ENCODE data around the gene NPEPL1. TPM values are rescaled to one million over a fixed set of nuclear protein-coding genes. Genes with fewer than 3 reads are reported as not detected.

The NPEPL1 gene
- total and polyA plus RNA-seq, 9 donors, result 6.2 to 41.0 (median 33.9) TPM

DNA sequence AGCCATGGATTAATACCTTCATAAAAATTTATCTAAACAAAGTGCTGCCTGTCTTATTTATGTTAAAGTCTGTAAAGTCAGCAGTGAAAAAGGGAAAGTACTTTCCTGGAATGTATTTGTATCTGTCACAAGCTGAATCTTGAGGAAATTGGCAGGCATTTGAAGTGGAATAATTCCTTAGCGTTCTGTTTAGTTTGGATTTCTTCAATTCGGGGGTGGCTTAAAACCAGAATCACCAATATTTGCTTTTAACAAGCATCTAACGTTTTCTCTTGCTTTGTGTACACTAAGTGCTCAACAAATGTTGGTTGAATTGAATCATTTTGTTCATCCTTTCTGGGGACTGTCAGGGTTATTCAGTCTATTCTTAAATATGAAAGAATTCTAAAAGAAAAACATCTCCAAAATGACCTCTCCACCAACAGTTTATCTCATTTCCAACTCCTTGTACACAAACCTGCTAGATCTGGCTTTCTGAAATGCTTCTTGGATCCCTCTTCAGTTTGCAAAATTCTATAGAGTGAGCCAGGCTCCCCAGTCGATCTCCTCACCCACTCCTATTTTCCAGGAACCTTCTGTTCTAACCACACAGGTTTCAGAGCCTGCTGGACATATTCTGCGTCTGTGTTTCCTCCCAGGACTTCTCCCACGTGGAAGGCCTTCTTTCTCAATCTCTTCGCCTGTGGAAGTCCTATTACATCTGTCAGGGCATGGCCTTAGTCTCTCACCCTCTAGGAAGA is 2.0 kb upstream of the NPEPL1 start:
- H3K4me1 ChIP-seq (ENCODE audit: insufficient read depth), result peaks cover 19% of the 10 kb centered on the region
- no peaks in the 10 kb centered on the region for H3K36me3 ChIP-seq
- peak overlapping the region in 1 of 2 donors; percentile 88 for H3K27ac ChIP-seq
- H3K9me3 ChIP-seq, result no peaks in the 10 kb centered on the region
- intact Hi-C loops (cut with DNase I), result loop anchor here in 1 of 4 donors (5.0 kb wide), 1 partner anchor 38 kb away; the partner anchor contains the start of gene STX16
- peak in 3 of 5 donors; percentile 34 to 60 (median 46) for DNase-seq
- TF ChIP-seq EP300 (IDR thresholded peaks at IDR 0.05), result peak; percentile 13
- TF ChIP-seq POLR2A (IDR thresholded peaks at IDR 0.05), result no peak
- H3K27me3 ChIP-seq, result no peaks in the 10 kb centered on the region
- H3K4me3 ChIP-seq, result no peak overlapping the region
- 9 to 11% (median 10%) methylated on average over 7 of the region's 7 CpGs for WGBS, 3 donors

DNA sequence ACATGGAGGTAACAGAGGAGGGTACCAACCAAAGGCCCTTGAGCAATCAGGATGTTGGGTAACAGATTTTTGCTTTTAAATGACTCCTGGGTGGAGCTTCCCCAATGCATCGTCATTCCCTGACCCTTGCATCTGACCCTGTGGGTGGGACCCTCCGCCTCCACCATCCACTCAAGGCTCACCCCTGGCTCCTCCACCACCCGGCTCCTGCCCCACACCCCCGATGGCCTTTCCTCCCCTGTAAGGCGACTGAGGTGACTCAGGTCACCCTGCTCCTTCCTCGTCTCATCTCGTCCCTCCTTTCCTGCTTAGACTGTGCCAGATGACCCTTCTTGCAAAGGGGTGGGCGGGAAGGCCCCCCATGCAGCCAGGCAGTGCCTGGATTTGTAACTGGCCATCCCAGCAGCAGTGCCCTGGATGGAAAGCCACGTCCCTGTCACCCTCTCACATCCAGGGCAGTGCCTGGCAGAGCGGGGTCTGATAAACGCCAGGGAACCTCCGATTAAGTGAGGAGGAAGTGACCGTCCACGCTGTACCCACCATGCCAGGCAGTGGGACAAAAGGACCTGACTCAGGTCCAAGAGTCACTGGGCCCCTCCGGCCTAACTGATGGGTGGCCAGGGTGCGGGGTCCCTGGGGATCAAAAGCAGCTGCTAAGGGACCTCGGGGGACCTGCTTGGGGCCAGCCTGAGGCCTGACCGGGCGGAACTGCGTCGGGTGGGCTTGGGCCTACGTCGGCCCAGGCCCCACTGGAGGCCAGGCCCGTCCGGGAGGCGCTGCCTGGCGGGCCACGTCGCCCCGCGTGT is 624 bp upstream of the NPEPL1 start:
- Histone ChIP-seq H3K27me3 (no peaks in the 10 kb centered on the region), H3K4me3 (no peak overlapping the region), H3K27ac (peak overlapping the region; percentile 88 to 93), H3K4me1 (ENCODE audit: insufficient read depth) (peaks cover 19% of the 10 kb centered on the region), H3K9me3 (no peaks in the 10 kb centered on the region), H3K36me3 (no peaks in the 10 kb centered on the region)
- DNase-seq, result peak; percentile 45 to 70 (median 59)
- WGBS, 3 donors, result 63 to 72% (median 70%) methylated on average over 30 to 31 of the region's 31 CpGs
- intact Hi-C loops (cut with DNase I), result loop anchor here in 1 of 4 donors (5.0 kb wide), 1 partner anchor 40 kb away; the partner anchor contains the start of gene STX16
- TF ChIP-seq POLR2A (IDR thresholded peaks at IDR 0.05) (no peak), EP300 (IDR thresholded peaks at IDR 0.05) (no peak)
- TF ChIP-seq, protein P1, sequence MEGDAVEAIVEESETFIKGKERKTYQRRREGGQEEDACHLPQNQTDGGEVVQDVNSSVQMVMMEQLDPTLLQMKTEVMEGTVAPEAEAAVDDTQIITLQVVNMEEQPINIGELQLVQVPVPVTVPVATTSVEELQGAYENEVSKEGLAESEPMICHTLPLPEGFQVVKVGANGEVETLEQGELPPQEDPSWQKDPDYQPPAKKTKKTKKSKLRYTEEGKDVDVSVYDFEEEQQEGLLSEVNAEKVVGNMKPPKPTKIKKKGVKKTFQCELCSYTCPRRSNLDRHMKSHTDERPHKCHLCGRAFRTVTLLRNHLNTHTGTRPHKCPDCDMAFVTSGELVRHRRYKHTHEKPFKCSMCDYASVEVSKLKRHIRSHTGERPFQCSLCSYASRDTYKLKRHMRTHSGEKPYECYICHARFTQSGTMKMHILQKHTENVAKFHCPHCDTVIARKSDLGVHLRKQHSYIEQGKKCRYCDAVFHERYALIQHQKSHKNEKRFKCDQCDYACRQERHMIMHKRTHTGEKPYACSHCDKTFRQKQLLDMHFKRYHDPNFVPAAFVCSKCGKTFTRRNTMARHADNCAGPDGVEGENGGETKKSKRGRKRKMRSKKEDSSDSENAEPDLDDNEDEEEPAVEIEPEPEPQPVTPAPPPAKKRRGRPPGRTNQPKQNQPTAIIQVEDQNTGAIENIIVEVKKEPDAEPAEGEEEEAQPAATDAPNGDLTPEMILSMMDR (IDR thresholded peaks at IDR 0.05), result no peak

DNA sequence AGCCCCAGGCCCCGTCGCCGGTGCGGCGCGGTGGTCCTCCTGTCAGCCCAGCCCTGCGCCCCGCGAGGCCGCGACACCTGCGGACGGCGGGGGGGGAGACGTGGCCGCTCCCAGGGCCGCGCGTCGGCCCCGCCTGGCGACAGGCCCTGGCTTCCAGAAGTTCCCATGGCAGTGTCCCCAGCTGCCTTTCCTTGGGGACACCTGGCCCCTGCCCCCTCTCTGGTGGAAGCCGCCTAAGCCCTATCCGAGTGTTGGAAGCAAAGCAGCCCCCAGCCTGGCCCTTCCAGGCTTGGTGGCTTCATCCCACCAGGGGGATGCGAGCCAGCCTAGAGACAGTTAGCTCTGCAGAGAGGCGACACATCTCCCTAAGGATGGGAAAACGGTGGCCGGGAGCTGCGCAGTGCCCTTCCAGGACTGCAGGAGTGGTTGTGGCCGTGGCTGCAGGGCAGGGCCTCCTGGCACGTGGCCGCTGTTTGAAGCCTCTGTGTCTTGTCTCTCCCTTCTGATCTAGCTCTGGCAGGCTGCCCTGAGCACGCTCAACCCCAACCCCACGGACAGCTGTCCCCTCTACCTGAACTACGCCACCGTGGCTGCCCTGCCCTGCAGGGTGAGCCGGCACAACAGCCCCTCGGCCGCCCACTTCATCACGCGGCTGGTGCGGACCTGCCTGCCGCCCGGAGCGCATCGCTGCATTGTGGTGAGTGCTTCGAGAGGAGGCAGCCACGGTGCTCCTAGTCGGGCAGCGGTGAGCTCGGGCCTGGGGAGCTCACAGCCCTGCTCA is 816 bp downstream of the NPEPL1 start:
- peaks cover 19% of the 10 kb centered on the region for H3K4me1 ChIP-seq (ENCODE audit: insufficient read depth)
- peak overlapping the region; percentile 19 to 51 for H3K27ac ChIP-seq
- WGBS, 3 donors, result 44 to 48% (median 46%) methylated on average over 48 to 51 of the region's 51 CpGs
- no peaks in the 10 kb centered on the region for H3K9me3 ChIP-seq
- H3K36me3 ChIP-seq, result no peaks in the 10 kb centered on the region
- H3K27me3 ChIP-seq, result no peaks in the 10 kb centered on the region
- DNase-seq, result peak in 4 of 5 donors; percentile 31 to 57 (median 56)
- H3K4me3 ChIP-seq, result peak overlapping the region; percentile 49
- TF ChIP-seq POLR2A (IDR thresholded peaks at IDR 0.05), result no peak
- intact Hi-C loops (cut with DNase I), result loop anchor here in 1 of 4 donors (5.0 kb wide), 1 partner anchor 41 kb away; the partner anchor contains the start of gene STX16

DNA sequence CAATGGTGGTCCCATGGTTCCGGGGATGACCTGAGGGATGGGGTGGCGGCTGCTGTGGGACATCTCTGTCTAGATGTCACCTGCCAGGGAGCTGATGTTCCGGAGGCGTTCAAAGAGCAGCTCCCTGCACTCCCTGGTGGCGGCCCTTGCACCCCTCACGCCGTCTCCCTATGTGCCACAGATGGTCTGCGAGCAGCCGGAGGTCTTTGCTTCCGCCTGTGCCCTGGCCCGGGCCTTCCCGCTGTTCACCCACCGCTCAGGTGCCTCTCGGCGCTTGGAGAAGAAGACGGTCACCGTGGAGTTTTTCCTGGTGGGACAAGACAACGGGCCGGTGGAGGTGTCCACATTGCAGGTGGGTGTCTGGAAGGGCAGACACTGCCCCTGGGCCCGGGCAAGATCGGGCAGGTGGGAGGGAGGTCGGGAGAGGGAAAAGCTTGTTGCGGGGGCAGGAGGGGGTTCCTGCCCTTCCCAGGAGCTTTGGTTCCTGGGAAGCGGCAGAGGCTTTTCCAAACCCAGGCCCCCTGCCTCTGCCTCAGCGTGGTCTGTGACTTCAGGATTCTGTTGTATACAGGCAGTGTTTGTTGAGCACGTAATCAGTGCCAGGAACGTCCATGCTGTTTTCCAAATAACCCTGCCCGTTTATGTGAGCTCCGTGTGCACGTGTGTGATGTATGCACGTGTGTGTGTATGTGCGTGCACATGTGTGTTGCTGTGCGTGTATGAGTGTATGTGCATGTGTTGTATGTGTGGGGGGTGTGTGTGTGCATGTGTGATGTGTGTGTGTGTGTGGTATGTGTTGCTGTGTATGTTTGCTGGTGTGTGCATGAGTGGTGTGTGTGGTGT is 1.9 kb downstream of the NPEPL1 start:
- no peaks in the 10 kb centered on the region for H3K9me3 ChIP-seq
- H3K27me3 ChIP-seq, result no peaks in the 10 kb centered on the region
- intact Hi-C loops (cut with DNase I), result loop anchor here in 1 of 4 donors (5.0 kb wide), 1 partner anchor 42 kb away; the partner anchor contains the start of gene STX16
- WGBS, 3 donors, result 93 to 96% (median 93%) methylated on average over 33 of the region's 33 CpGs
- no peak overlapping the region for H3K4me3 ChIP-seq
- H3K4me1 ChIP-seq (ENCODE audit: insufficient read depth), result peaks cover 19% of the 10 kb centered on the region
- TF ChIP-seq POLR2A (IDR thresholded peaks at IDR 0.05) (no peak), EP300 (IDR thresholded peaks at IDR 0.05) (no peak)
- TF ChIP-seq, protein P1 (IDR thresholded peaks at IDR 0.05), result no peak
- H3K36me3 ChIP-seq, result no peaks in the 10 kb centered on the region
- H3K27ac ChIP-seq, result no peak overlapping the region
- peak in 2 of 5 donors; percentile 27 to 32 for DNase-seq
